Cardiac fibroblast (primary cell): ENCODE measurements around the gene ABCG2.
A peak's percentile ranks its signal among the peaks of the same experiment; 100 is the strongest.

Experiments
- DNase-seq, 2 donors: peaks; one replicate each; pipeline versions ENCODE4 v3.0.0 to v3.0.0-alpha.2; 2010; ENCODE audit warnings: low read depth in 2 of 2
- H3K4me3 ChIP-seq, 2 donors: replicated peaks in 1 of 2; 1 replicate in 1 of 2; 2 replicates in 1 of 2; pipeline ENCODE4 v1.5.1; 2011; ENCODE audit warnings: low read depth in 2 of 2, low read length in 2 of 2, mild to moderate bottlenecking in 2 of 2, moderate library complexity in 1 of 2
- TF ChIP-seq, protein P1 (sequence below): IDR thresholded peaks from one replicate; pipeline ENCODE4 v1.5.1; 2011; ENCODE audit warnings: low read depth, mild to moderate bottlenecking, low read length, inconsistent platforms

ABCG2 gene

DNA sequence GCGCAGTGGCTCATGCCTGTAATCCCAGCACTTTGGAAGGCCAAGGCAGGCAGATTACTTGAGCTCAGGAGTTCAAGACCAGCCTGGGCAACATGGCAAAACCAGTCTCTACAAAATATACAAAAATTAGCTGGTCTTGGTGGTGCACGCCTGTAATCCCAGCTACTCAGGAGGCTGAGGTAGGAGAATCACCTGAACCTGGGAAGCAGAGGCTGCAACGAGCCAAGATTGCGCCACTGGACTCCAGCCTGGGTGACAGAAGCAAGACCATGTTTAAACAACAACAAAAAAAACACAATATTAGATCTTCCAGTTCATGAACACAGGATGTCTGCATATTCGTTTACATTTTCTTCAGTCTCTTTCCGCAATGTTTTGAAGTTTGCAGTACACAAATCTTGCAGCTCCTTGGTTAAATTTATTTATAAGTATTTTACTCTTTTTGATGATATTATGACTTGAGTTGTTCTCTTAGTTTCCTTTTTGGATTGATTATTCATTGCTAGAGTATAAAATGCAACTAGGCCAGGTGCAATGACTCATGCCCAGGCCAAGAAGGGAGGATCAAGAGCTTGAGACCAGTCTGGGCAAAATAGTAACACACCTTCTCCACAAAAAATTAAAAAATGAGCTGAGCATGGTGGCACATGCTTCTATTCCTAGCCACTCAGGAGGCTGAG, 30.4 kb upstream of the ABCG2 start:
- TF ChIP-seq, protein P1, sequence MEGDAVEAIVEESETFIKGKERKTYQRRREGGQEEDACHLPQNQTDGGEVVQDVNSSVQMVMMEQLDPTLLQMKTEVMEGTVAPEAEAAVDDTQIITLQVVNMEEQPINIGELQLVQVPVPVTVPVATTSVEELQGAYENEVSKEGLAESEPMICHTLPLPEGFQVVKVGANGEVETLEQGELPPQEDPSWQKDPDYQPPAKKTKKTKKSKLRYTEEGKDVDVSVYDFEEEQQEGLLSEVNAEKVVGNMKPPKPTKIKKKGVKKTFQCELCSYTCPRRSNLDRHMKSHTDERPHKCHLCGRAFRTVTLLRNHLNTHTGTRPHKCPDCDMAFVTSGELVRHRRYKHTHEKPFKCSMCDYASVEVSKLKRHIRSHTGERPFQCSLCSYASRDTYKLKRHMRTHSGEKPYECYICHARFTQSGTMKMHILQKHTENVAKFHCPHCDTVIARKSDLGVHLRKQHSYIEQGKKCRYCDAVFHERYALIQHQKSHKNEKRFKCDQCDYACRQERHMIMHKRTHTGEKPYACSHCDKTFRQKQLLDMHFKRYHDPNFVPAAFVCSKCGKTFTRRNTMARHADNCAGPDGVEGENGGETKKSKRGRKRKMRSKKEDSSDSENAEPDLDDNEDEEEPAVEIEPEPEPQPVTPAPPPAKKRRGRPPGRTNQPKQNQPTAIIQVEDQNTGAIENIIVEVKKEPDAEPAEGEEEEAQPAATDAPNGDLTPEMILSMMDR, result no peak
- no peak overlapping the region for H3K4me3 ChIP-seq
- no peak for DNase-seq

DNA sequence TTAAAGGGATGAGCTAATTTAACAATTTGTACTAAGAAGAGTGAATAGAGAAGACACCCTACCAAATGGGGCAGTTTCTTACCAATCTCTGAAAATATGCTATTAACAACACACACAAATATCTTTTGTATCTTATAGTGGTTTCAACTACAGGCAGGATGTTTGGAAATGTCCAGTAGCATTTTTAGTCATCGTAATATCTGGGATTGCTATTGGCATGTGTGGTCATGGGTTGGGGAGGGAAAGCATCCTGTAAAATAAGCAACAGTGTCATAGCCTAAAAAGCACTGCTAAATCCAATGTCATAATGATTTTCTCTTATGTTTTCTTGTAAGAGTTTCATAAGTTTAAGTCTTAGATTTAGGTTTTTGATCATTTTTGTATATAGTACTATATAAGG, 29.3 kb upstream of the ABCG2 start:
- TF ChIP-seq, protein P1, result no peak
- no peak overlapping the region for H3K4me3 ChIP-seq
- DNase-seq, result no peak

DNA sequence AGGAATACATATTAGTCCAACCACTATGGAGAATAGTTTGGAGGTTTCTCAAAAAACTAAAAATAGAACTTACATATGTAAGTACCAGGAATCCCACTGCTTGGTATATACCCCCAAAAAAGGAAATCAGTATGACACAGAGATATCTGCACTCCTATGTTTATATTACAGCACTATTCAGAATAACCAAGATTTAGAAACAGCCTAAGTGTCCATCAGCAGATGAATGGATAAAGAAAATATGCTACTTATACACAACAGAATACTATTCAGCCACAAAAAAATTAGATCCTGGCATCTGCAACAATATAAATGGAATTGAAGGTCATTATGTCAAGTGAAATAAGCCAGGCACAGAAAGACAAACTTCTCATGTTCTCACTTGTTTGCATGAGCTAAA, 27.5 kb upstream of the ABCG2 start:
- peak in 1 of 2 donors; percentile 7 for DNase-seq
- TF ChIP-seq, protein P1, result no peak
- H3K4me3 ChIP-seq, result no peak overlapping the region

DNA sequence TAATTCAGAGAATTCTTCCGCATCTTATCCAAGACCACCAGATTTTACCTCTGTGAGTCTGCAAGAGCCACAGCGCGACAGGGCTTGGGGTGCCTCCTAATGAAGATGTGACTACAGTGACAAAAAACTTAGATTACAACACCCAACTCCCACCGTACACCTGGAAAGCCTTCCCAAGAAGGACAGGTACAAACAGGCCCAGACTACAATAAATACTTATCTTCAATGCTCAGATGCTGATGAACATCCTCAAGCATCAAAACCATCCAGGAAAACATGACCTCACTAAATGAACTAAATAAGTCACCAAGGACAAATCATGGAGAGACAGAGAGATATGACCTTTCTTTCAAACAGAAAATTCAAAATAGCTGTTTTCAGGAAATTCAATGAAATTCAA, 20.8 kb upstream of the ABCG2 start:
- DNase-seq, result no peak
- H3K4me3 ChIP-seq, result no peak overlapping the region
- TF ChIP-seq, protein P1, result no peak

DNA sequence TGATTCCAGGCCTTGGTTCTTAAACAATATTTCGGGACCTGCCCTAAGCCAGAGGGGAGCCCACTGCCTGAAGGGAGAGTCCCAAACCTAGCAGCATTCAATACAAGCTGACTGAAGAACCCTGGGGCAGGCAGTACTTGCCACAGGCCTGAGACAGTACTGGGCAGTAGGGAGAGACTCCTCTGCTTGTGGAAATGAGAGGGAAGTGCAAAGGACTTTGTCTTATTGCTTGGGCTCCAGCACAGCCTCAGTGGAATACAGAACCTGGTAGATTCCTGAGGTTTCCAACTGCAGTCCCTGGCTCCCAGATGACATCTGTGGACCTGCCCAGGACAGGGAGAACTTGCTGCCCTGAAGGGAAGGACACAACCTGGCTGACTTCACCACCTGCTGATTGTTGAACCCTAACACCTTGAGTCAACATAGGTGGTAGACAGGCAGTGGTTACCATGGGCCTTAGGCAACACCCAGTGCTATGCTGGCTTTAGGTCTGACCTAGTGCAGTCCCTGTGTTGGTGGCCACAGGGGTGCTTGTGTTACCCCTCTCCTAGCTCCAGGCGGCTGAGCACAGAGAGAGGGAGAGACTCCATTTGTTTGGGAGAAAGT, 20.3 kb upstream of the ABCG2 start:
- H3K4me3 ChIP-seq, result no peak overlapping the region
- TF ChIP-seq, protein P1, result no peak
- DNase-seq, result no peak

DNA sequence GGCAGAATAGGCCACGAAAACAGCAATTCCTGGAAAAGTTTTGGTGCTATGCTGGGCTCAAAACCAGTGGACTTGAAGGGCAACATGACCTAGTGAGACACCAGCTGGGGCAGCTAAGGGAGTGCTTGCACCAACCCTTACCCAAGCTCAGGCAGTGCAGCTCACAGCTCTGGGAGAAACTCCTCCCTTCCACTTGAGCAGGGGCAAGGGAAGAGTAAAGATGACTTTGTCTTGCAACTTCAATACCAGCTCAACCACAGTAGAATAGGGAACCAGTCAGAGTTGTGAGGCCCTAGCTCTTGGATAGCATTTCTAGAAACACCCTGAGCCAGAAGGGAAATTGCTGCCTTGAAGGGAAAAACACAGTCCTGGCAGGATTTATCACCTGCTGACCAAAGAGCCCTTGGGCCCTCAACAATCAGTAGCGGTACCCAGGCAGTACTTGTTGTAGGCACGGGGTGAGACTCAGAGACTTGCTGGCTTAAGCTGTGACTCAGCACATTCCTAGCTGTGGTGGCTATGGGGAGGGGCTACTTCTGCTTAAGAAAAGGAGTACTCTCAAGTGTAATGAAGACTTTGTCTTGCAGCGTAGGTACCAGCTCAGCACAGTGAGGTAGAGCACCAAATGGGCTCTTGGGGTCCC, 19.7 kb upstream of the ABCG2 start:
- DNase-seq, result peak; percentile 68 to 76
- no peak overlapping the region for H3K4me3 ChIP-seq
- TF ChIP-seq, protein P1, result no peak
